Amniotic epithelial cell (primary cell): Measurements from ENCODE around the gene SPATA33.
"Not testable (repeated sequence)": the region's sequence is repeated elsewhere in the genome, so short reads cannot be mapped to it uniquely, and the experiment has no call there.

Experiments used
- DNase-seq: peaks from one replicate; pipeline ENCODE4 v3.0.0-alpha.2; 2010; ENCODE audit warnings: low read depth

The SPATA33 gene

GRCh38 chr16:89664238-89664637, 6.6 kb downstream of the SPATA33 start:
- DNase-seq = not testable (repeated sequence)

- peak; percentile 59 for DNase-seq
Measured at GRCh38 chr16:89667000-89667399, 9.4 kb downstream of the SPATA33 start.

- no peak for DNase-seq
Measured at GRCh38 chr16:89667633-89668032, 10.0 kb downstream of the SPATA33 start.

- DNase-seq = no peak
Measured at GRCh38 chr16:89668790-89669158, 11.1 kb downstream of the SPATA33 start.

- DNase-seq = no peak
Measured at GRCh38 chr16:89669755-89670154, 12.1 kb downstream of the SPATA33 start.

- peak; percentile 56 for DNase-seq
Measured at GRCh38 chr16:89670496-89671431, 13.1 kb downstream of the SPATA33 start.

GRCh38 chr16:89671565-89671964, 13.9 kb downstream of the SPATA33 start:
- not testable (repeated sequence) for DNase-seq

- no peak for DNase-seq
Measured at GRCh38 chr16:89672177-89672941, 14.7 kb downstream of the SPATA33 start.

GRCh38 chr16:89678258-89678657, 20.6 kb downstream of the SPATA33 start:
- no peak for DNase-seq

- DNase-seq = no peak
Measured at GRCh38 chr16:89685916-89686315, 28.3 kb downstream of the SPATA33 start.

GRCh38 chr16:89686520-89687091, 29.0 kb downstream of the SPATA33 start, which contains the start of gene CDK10:
Gene CDK10 (plus strand): TSS chr16:89686689. CDS start chr16:89686711, 22 bp downstream.
- peak; percentile 67 for DNase-seq

- DNase-seq = peak; percentile 45
Measured at GRCh38 chr16:89687092-89687940, 29.7 kb downstream of the SPATA33 start.

- DNase-seq = no peak
Measured at GRCh38 chr16:89688395-89688794, 30.8 kb downstream of the SPATA33 start.

- no peak for DNase-seq
Measured at GRCh38 chr16:89689142-89689541, 31.5 kb downstream of the SPATA33 start.

- DNase-seq = not testable (repeated sequence)
Measured at GRCh38 chr16:89689621-89690020, 32.0 kb downstream of the SPATA33 start.

GRCh38 chr16:89690392-89690901, 32.8 kb downstream of the SPATA33 start:
- no peak for DNase-seq

GRCh38 chr16:89691231-89691985, 33.8 kb downstream of the SPATA33 start:
- DNase-seq = no peak

GRCh38 chr16:89691986-89692569, 34.4 kb downstream of the SPATA33 start:
- no peak for DNase-seq

- no peak for DNase-seq
Measured at GRCh38 chr16:89693289-89693731, 35.7 kb downstream of the SPATA33 start.
